ENCODE results near the gene LRFN3. TPM values are rescaled to one million over a fixed set of nuclear protein-coding genes. Genes with fewer than 3 reads are reported as not detected.
A peak's percentile ranks its signal among the peaks of the same experiment; 100 is the strongest.

The LRFN3 gene
- total RNA-seq, 1 donor from 2014 or later = 11.6 TPM

DNA sequence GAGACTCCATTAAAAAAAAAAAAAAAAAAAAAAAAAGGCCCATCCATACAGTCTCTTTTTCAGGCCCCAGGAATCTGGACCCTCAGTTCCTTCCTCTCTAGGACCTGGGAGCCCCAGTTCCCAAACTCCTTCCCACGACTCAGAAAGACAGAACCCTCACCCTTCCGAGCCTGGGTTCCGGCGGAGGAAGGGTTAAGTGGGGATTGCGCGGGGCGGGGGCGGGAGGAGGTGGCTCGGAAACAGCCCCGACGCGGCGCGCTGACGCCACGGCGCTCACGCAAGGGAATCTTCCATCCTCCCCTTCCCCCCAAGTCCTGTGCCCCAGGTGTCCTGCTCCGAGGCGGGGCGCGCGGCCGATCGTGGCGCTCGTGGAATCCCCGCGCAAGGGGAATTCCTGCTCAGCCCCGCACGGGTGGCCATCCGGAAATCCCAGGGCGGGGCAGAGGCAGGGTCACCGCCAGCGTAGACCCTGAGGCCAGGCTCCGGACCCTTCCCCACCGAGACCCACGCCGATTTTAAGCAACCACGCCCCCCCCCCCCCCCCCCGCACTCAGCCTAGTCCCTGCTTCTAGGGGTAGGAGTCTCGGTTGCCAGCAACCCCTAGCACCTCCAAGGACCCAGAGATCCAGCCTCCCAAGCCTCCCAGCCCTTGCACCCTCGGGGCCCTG lies 36.5 kb upstream of the LRFN3 start:
- H3K36me3 Mint-ChIP-seq (ENCODE audit: low read depth) = peaks cover 31% of the 10 kb centered on the region
- peak overlapping the region; percentile 98 for H3K27ac Mint-ChIP-seq
- H3K4me3 Mint-ChIP-seq = peak overlapping the region; percentile 97
- H3K4me1 Mint-ChIP-seq (ENCODE audit: low read depth) = peaks cover 42% of the 10 kb centered on the region
- peak; percentile 85 for DNase-seq (ENCODE audit: low spot score)
- H3K27me3 Mint-ChIP-seq (ENCODE audit: insufficient read depth) = no peaks in the 10 kb centered on the region
- H3K9me3 Mint-ChIP-seq = no peaks in the 10 kb centered on the region
- intact Hi-C loops (cut with micrococcal nuclease) = loop anchor here (1.0 to 5.0 kb wide), 11 partner anchors 15 to 252 kb away; partner anchors contain the start of genes COX6B1, POLR2I, THAP8 and WDR62

DNA sequence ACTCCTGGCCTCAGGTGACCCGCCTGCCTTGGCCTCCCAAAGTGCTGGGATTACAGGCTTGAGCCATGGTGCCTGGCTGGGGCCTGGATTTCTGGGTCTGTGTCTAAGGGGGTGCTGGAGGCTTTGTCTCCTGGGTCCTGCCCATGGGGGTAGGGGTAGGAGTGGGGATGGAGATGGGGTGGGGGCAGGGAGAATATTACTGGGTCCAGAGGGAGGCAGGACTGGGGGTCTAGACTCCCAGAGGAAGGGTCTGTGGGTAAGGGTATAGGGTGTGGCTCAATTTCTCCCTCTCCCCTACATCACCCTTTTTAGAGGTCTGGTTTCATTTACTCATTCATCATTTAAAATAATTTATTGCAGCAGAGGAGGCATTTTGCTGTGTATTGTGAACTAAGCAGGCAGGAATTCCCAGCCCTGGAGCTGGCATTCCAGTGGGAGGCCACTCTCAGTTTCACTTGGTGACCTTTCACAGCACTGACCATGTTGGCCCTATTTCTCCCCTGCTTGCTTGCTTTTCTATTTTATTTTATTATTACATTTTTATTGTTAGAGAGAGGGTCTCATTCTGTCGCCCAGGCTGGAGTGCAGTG lies 35.0 kb upstream of the LRFN3 start:
- Mint-ChIP-seq H3K36me3 (ENCODE audit: low read depth) (peaks cover 23% of the 10 kb centered on the region), H3K27me3 (ENCODE audit: insufficient read depth) (no peaks in the 10 kb centered on the region), H3K27ac (peak overlapping the region; percentile 98), H3K4me1 (ENCODE audit: low read depth) (peaks cover 40% of the 10 kb centered on the region), H3K4me3 (peak overlapping the region; percentile 97), H3K9me3 (no peaks in the 10 kb centered on the region)
- intact Hi-C loops (cut with micrococcal nuclease) = loop anchor here (5.0 kb wide), 1 partner anchor 254 kb away; the partner anchor contains the start of gene COX6B1
- DNase-seq (ENCODE audit: low spot score) = no peak

DNA sequence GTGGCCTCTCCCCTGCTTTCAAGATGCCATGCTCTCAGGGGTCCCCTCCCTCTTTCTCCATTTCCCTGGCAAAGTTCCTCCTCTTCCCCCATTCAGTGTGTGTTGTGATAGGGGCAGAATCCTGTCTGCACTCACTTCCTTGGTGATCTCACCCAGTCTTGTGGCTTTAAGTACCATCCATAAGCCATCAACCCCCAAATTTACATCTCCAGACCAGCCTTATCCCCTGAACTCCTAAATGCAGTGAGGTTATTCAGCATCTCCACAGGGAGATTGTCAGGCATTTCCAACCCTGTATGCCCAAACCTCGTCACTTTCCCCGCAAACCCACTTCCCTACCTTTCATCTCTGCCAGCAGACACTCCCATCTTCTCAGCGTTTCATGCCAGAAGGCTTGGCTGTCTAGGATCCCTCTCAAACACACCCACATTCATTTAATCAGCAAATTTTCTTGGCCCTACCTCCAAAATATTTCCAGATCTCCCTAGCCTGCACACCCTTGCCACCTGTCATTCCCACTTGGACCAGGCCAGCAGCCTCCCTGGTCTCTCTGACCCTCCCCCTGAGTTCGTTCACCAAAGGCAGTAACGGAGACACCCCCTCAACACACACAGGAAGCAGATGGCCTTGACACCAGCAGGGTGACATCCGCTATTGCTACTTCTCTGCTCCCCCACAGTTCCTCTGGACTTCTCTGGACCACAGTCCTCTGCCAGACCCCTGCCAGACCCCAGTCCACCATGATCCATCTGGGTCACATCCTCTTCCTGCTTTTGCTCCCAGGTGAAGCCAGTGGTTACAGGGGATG lies 34.1 kb upstream of the LRFN3 start, which contains the start of gene HCST:
Gene HCST (plus strand): TSS at position 676 of the 808 bp plus-strand sequence. CDS start 65 bp downstream, at position 741.
- H3K27ac Mint-ChIP-seq = peak within 1 kb of the TSS; percentile 90
- peak within 1 kb of the TSS; percentile 88 for H3K4me3 Mint-ChIP-seq
- peaks cover 40% of the 10 kb centered on the region for H3K4me1 Mint-ChIP-seq (ENCODE audit: low read depth)
- H3K36me3 Mint-ChIP-seq (ENCODE audit: low read depth) = peaks cover 18% of the 10 kb centered on the region
- H3K9me3 Mint-ChIP-seq = no peaks in the 10 kb centered on the region
- no peaks in the 10 kb centered on the region for H3K27me3 Mint-ChIP-seq (ENCODE audit: insufficient read depth)
- DNase-seq (ENCODE audit: low spot score) = peak; percentile 35
- intact Hi-C loops (cut with micrococcal nuclease) = loop anchor here (1.0 to 5.0 kb wide), 3 partner anchors 93 to 255 kb away; partner anchors contain the start of genes ALKBH6, COX6B1 and SDHAF1

DNA sequence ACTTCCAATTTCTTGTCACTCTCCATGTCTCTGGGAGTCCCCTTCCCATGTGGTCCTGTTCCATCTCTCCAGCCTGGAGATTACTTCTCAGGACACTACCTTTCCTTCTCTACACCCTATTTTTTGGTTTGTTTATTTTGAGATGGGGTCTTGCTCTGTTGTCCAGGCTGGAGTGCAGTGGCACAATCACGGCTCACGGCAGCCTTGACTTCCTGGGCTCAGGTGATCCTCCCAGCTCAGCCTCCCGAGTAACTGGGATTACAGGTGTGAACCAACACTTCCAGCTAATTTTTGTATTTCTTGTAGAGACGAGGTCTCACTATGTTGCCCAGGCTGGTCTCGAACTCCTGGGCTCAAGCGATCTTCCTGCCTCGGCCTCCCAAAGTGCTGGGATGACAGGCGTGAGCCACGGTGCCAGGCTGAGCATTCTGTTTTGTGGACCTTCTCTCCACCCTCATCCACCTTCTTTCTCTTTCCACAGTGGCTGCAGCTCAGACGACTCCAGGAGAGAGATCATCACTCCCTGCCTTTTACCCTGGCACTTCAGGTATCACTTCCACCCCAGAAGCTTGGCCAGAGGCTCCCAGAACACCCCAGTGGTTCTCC lies 33.2 kb upstream of the LRFN3 start:
- Mint-ChIP-seq H3K4me3 (peak overlapping the region; percentile 88), H3K9me3 (no peaks in the 10 kb centered on the region), H3K4me1 (ENCODE audit: low read depth) (peaks cover 35% of the 10 kb centered on the region), H3K36me3 (ENCODE audit: low read depth) (peaks cover 9% of the 10 kb centered on the region), H3K27me3 (ENCODE audit: insufficient read depth) (no peaks in the 10 kb centered on the region), H3K27ac (peak overlapping the region; percentile 90)
- DNase-seq (ENCODE audit: low spot score) = no peak
- intact Hi-C loops (cut with micrococcal nuclease) = loop anchor here (1.0 to 5.0 kb wide), 4 partner anchors 34 to 256 kb away; partner anchors contain the start of genes ALKBH6, COX6B1 and SDHAF1

DNA sequence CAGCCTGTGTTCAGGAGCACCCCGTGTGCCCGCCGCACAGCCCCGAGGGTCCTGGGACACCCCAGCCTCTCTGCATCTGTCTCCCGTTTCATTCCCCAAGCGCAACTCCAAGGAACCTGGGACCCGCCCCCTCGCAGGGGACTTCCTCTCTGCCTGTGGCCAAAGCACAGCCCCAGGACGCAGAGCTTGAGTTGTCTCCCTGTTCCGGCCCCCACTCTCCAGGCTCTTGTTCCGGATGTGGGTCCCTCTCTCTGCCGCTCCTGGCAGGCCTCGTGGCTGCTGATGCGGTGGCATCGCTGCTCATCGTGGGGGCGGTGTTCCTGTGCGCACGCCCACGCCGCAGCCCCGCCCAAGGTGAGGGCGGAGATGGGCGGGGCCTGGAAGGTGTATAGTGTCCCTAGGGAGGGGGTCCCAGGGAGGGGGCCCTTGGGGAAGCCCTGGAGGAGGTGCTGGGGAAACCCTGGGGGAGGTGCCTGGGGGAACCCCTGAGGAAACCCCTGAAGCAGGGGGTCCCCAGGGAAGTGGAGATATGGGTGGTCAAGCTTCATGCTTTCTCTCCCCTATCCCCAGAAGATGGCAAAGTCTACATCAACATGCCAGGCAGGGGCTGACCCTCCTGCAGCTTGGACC lies 32.5 kb upstream of the LRFN3 start:
- H3K36me3 Mint-ChIP-seq (ENCODE audit: low read depth) = peaks cover 5% of the 10 kb centered on the region
- H3K9me3 Mint-ChIP-seq = no peaks in the 10 kb centered on the region
- intact Hi-C loops (cut with micrococcal nuclease) = loop anchor here (1.0 to 5.0 kb wide), 3 partner anchors 34 to 256 kb away; partner anchors contain the start of genes COX6B1 and SDHAF1
- H3K27me3 Mint-ChIP-seq (ENCODE audit: insufficient read depth) = no peaks in the 10 kb centered on the region
- peak; percentile 88 for DNase-seq (ENCODE audit: low spot score)
- peak overlapping the region; percentile 88 for H3K4me3 Mint-ChIP-seq
- peaks cover 35% of the 10 kb centered on the region for H3K4me1 Mint-ChIP-seq (ENCODE audit: low read depth)
- peak overlapping the region; percentile 90 for H3K27ac Mint-ChIP-seq

DNA sequence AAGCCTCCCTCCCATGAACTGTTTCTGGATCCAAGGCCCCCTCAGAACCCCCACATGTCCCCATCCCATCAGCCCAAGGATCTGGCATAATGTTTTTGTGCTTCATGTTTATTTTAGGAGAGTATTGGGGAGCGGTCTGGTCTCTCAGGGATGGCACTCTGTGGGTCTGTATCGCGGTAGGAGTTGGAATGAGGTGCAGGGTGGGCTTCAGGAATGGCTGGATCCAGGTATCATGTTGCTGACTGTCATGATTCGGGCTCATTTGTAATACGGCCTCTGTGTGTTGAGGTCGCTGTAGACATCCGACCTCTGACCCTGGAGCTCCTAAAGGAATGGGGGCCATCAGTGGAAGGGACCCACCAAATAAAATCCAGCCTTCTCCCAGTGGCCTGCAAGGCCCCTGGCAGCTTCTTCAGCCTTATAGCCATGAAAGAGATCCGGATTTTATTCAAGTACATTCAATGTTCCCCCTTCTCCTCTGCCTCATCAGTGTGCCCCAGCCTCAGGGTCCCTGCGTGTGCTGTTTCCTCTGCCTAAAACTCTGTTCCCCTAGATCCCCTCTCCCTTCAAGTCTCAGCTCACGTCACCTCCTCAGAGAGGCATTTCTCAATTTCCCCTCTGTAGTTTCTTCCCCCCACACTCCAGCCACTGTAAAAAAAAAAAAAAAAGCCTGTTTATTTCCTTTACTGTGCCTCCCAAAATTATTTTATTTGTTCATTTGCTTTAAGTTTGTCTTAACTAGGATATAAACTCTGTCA lies 31.7 kb upstream of the LRFN3 start:
- no peak for DNase-seq (ENCODE audit: low spot score)
- H3K9me3 Mint-ChIP-seq = no peaks in the 10 kb centered on the region
- peaks cover 43% of the 10 kb centered on the region for H3K4me1 Mint-ChIP-seq (ENCODE audit: low read depth)
- no peaks in the 10 kb centered on the region for H3K36me3 Mint-ChIP-seq (ENCODE audit: low read depth)
- H3K27me3 Mint-ChIP-seq (ENCODE audit: insufficient read depth) = no peaks in the 10 kb centered on the region
- intact Hi-C loops (cut with micrococcal nuclease) = loop anchor here (5.0 kb wide), 1 partner anchor 257 kb away; the partner anchor contains the start of gene COX6B1
- H3K27ac Mint-ChIP-seq = peak overlapping the region; percentile 76
- peak overlapping the region; percentile 27 for H3K4me3 Mint-ChIP-seq

DNA sequence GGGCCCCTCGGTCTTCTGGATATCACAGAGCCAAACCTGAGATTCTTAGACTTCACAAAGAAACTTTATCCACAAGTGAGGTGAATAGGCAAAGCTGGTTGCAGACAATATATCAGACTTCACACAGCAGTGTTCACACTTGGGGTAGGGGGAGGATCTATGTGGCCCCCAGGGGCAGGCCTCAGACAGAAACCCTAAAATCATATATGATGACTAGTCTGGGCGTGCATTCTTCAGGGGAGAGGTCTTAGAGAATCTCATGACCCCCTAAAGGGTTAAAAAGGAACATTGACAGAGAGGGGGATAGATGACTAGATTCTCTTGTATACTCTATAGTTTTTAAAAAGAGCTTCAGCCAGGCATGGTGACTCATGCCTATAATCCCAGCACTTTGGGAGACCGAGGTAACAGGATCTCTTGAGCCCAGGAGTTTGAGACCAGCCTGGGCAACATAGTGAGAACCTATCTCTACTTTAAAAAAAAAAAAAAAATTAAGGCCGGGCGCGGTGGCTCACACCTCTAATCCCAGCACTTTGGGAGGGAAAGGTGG lies 30.9 kb upstream of the LRFN3 start:
- H3K4me1 Mint-ChIP-seq (ENCODE audit: low read depth) = peaks cover 46% of the 10 kb centered on the region
- no peaks in the 10 kb centered on the region for H3K9me3 Mint-ChIP-seq
- H3K36me3 Mint-ChIP-seq (ENCODE audit: low read depth) = no peaks in the 10 kb centered on the region
- intact Hi-C loops (cut with micrococcal nuclease) = no loop called here
- peak overlapping the region; percentile 5 for H3K27ac Mint-ChIP-seq
- DNase-seq (ENCODE audit: low spot score) = no peak
- H3K4me3 Mint-ChIP-seq = no peak overlapping the region
- H3K27me3 Mint-ChIP-seq (ENCODE audit: insufficient read depth) = no peaks in the 10 kb centered on the region

DNA sequence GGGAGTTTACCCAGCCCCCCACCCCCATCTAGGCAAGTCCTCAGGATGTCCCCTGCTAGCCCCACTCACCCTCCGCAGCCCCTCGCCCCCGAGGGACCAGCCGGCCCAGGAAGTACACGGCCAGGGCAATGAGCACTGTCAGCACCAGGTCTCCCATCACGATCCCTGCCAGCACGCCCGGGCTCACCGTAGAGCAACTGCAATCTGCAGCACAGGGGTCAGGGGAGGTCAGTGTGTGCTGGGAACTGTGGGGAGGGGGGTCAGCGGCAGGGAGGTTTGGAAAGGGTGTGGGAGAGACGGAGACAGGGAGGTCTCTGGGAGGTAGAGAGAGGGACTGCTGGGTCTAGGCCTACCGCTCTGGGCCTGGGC lies 28.8 kb upstream of the LRFN3 start:
- Mint-ChIP-seq H3K27ac (no peak overlapping the region), H3K4me3 (no peak overlapping the region), H3K27me3 (ENCODE audit: insufficient read depth) (no peaks in the 10 kb centered on the region), H3K4me1 (ENCODE audit: low read depth) (peaks cover 37% of the 10 kb centered on the region), H3K36me3 (ENCODE audit: low read depth) (no peaks in the 10 kb centered on the region), H3K9me3 (no peaks in the 10 kb centered on the region)
- intact Hi-C loops (cut with micrococcal nuclease) = no loop called here
- no peak for DNase-seq (ENCODE audit: low spot score)

DNA sequence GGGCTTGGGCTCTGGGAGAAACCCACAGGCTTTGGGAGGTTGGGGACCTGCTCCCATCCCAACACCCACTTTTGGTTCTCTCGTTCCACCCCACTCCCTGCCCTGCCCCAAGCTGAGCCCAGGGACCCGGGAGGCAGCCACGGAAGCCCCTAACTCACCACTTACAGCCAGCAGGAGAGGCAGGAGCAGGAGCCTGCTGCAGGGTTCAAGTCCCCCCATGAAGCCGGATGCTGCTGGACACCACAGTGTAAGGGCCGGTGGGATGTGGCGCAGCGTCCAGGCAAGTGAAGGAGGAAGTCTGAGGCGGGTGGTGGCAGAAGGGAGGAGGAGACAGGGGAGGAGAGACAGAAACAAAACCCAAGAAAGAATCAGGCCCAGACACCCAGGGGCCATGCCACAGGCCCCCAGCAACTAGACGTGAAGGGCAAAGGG lies 28.1 kb upstream of the LRFN3 start, which contains the start of gene TYROBP:
Gene TYROBP (minus strand): TSS at position 286 of the 432 bp plus-strand sequence. CDS start 67 bp downstream, at position 219.
- DNase-seq (ENCODE audit: low spot score) = no peak
- intact Hi-C loops (cut with micrococcal nuclease) = no loop called here
- Mint-ChIP-seq H3K27me3 (ENCODE audit: insufficient read depth) (no peaks in the 10 kb centered on the region), H3K27ac (peak within 1 kb of the TSS; percentile 26), H3K9me3 (no peaks in the 10 kb centered on the region), H3K36me3 (ENCODE audit: low read depth) (no peaks in the 10 kb centered on the region), H3K4me1 (ENCODE audit: low read depth) (peaks cover 31% of the 10 kb centered on the region), H3K4me3 (no peak within 1 kb of the TSS)

DNA sequence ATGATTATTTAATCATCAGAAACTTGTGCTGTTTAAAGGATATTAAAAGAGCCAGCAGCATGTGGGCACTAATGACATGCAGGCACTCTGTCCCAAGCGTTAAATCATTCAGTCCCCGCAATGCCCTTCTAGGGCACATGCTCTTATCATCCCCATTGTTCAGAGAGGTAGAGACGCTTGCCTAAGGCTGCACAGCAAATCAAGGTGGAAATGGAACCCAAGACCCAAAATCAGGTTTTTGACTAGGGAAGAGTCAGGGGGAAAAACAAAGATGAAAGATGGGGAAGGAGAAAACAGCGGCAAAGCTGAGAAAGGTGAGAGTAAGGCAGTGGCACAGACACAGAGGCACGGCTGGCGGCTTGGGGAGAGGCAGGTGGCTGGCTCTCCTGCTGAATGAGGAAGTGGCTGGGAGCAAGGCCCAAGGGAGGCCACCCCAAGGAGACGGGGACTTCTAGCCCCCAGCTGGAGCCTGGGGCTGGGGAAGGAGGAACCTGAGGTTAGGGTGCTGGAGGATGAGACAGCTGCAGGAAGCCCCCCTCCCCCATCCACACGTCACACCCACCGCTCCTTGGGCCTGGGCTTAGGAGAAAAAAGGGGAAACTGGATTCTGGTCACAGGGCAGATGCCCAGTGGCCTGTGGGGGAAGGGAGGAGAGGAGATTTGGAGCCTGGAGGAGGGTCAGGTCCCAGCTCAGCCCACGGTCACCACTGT lies 27.0 kb upstream of the LRFN3 start:
- Mint-ChIP-seq H3K9me3 (no peaks in the 10 kb centered on the region), H3K36me3 (ENCODE audit: low read depth) (no peaks in the 10 kb centered on the region), H3K27me3 (ENCODE audit: insufficient read depth) (no peaks in the 10 kb centered on the region), H3K4me1 (ENCODE audit: low read depth) (peaks cover 21% of the 10 kb centered on the region), H3K4me3 (no peak overlapping the region), H3K27ac (peak overlapping the region; percentile 26)
- no peak for DNase-seq (ENCODE audit: low spot score)
- intact Hi-C loops (cut with micrococcal nuclease) = no loop called here

DNA sequence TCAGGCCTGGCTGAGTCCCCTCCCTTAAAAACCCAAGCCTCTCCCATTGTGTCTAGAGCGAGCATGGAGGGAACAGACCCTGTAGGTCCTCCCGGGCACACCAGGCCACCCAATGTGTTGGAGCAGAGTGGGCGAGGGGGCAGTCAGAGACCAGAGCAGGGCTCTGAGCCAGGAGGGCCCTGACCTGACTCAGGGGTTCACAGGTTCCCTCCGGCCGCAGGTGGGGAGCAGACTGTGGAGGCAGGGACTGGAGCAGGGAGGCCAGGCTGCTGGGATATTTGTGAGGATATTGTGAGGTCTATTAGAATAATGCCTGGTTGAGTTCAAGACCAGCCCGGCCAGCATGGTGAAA lies 26.5 kb upstream of the LRFN3 start:
- Mint-ChIP-seq H3K9me3 (no peaks in the 10 kb centered on the region), H3K27me3 (ENCODE audit: insufficient read depth) (no peaks in the 10 kb centered on the region), H3K27ac (no peak overlapping the region), H3K36me3 (ENCODE audit: low read depth) (no peaks in the 10 kb centered on the region), H3K4me3 (no peak overlapping the region), H3K4me1 (ENCODE audit: low read depth) (peaks cover 16% of the 10 kb centered on the region)
- no peak for DNase-seq (ENCODE audit: low spot score)
- intact Hi-C loops (cut with micrococcal nuclease) = no loop called here
